CD4-positive, CD25-positive, alpha-beta regulatory T cell (primary cell): Measurements from ENCODE around the gene AATK. TPM values are rescaled to one million over a fixed set of nuclear protein-coding genes. Genes with fewer than 3 reads are reported as not detected.

Source experiments
- ATAC-seq, 2 donors: fragments of 150-1000 bp; cut with Tn5 transposase; one replicate each; pipeline ENCODE4 v1.10.0; 2021; ENCODE audit warnings: low read depth in 2 of 2, moderate number of reproducible peaks in 2 of 2, moderate library complexity in 1 of 2
- DNase-seq, 3 donors: peaks; one replicate each; pipeline versions ENCODE4 v3.0.0 to v3.0.0-alpha.2; 2012 to 2022; ENCODE audit warnings: mixed read lengths in 1 of 3
- H3K27ac ChIP-seq: one replicate; pipeline ENCODE4 v1.7.0; 2013; ENCODE audit warnings: mild to moderate bottlenecking, low read length; ENCODE audit not compliant: insufficient read depth, poor library complexity, severe bottlenecking
- H3K27me3 ChIP-seq: one replicate; pipeline ENCODE4 v1.7.0; 2013; ENCODE audit warnings: low read length; ENCODE audit not compliant: control insufficient read depth, insufficient read depth
- H3K36me3 ChIP-seq: one replicate; pipeline ENCODE4 v1.7.0; 2013; ENCODE audit warnings: mild to moderate bottlenecking, low read length, moderate library complexity; ENCODE audit not compliant: control insufficient read depth, insufficient read depth
- H3K4me1 ChIP-seq: 2 replicates; pipeline ENCODE4 v1.7.0; 2013; ENCODE audit warnings: mild to moderate bottlenecking, low read length; ENCODE audit not compliant: insufficient read depth, control insufficient read depth, poor library complexity, severe bottlenecking
- H3K4me3 ChIP-seq: one replicate; pipeline ENCODE4 v1.7.0; 2013; ENCODE audit warnings: low read depth, mild to moderate bottlenecking, low read length, moderate library complexity
- H3K9me3 ChIP-seq, 2 experiments: 1 replicate in 1 of 2; 2 replicates in 1 of 2; pipeline ENCODE4 v1.7.0; 2013; ENCODE audit warnings: low read length in 2 of 2, mild to moderate bottlenecking in 1 of 2, moderate library complexity in 1 of 2; ENCODE audit not compliant: control insufficient read depth in 2 of 2
- H3K27ac Mint-ChIP-seq, 3 donors: one replicate each; pipeline ENCODE4 v1.8.0; 2020 to 2022; ENCODE audit warnings: mild to moderate bottlenecking in 3 of 3, mixed read lengths in 3 of 3, moderate library complexity in 2 of 3
- H3K27me3 Mint-ChIP-seq: one replicate; pipeline ENCODE4 v1.8.0; 2022; ENCODE audit warnings: mild to moderate bottlenecking, mixed read lengths
- H3K36me3 Mint-ChIP-seq: one replicate; pipeline ENCODE4 v1.8.0; 2020; ENCODE audit warnings: mixed read lengths
- H3K4me1 Mint-ChIP-seq, 4 donors: one replicate each; pipeline ENCODE4 v1.8.0; 2020 to 2022; ENCODE audit warnings: mixed read lengths in 4 of 4, mild to moderate bottlenecking in 1 of 4
- H3K4me3 Mint-ChIP-seq, 4 donors: one replicate each; pipeline ENCODE4 v1.8.0; 2020 to 2022; ENCODE audit warnings: mild to moderate bottlenecking in 4 of 4, mixed read lengths in 4 of 4, moderate library complexity in 3 of 4
- H3K9me3 Mint-ChIP-seq, 7 donors: one replicate each; pipeline ENCODE4 v1.8.0; 2020 to 2022; ENCODE audit warnings: mixed read lengths in 7 of 7, mild to moderate bottlenecking in 3 of 7, moderate library complexity in 2 of 7
- polyA plus RNA-seq, 4 donors: library from polyadenylated mRNA; unstranded; fragments of 300-500 nt; fragmentation: Illumina TruSeq; gene quantifications; one replicate each; pipeline ENCODE4 v1.2.3, GENCODE V29; 2021
- total RNA-seq: library from RNA; stranded (reverse); gene quantifications from one replicate; pipeline ENCODE4 v1.2.3, GENCODE V29; 2022

AATK gene
- total and polyA plus RNA-seq, 5 donors from 2014 or later, result 0.03 to 0.26 (median 0.16) TPM; not detected in 2

GRCh38 chr17:81142301-81143199 is 23.5 kb downstream of the AATK start:
- no peak overlapping the region for H3K27ac ChIP-seq

GRCh38 chr17:81140695-81141094 is 25.3 kb downstream of the AATK start:
- Mint-ChIP-seq H3K4me1 (peaks cover 0 to 5% (median 0%) of the 10 kb centered on the region in 4 donors), H3K27ac (no peak overlapping the region), H3K4me3 (no peak overlapping the region), H3K9me3 (peaks cover 0 to 5% (median 0%) of the 10 kb centered on the region in 7 donors), H3K36me3 (no peaks in the 10 kb centered on the region), H3K27me3 (peaks cover 7% of the 10 kb centered on the region)
- H3K27ac ChIP-seq, result no peak overlapping the region
- H3K27me3 ChIP-seq, result no peaks in the 10 kb centered on the region
- no peak for DNase-seq
- H3K9me3 ChIP-seq, result no peaks in the 10 kb centered on the region
- no peaks in the 10 kb centered on the region for H3K36me3 ChIP-seq
- H3K4me3 ChIP-seq, result no peak overlapping the region
- ATAC-seq, result no peak
- no peaks in the 10 kb centered on the region for H3K4me1 ChIP-seq

More at GRCh38 chr17:81142301-81143199, 23.5 kb downstream of the AATK start:
- Histone ChIP-seq H3K4me1 (no peaks in the 10 kb centered on the region), H3K4me3 (no peak overlapping the region), H3K27me3 (no peaks in the 10 kb centered on the region), H3K9me3 (no peaks in the 10 kb centered on the region), H3K36me3 (no peaks in the 10 kb centered on the region)
- H3K27me3 Mint-ChIP-seq, result peaks cover 7% of the 10 kb centered on the region
- ATAC-seq (peak in 1 of 2 donors; percentile 70), DNase-seq (peak; percentile 35 to 60 (median 49))
- no peak overlapping the region for H3K27ac Mint-ChIP-seq
- peaks cover 0 to 5% (median 0%) of the 10 kb centered on the region in 7 donors for H3K9me3 Mint-ChIP-seq
- peak overlapping the region in 1 of 4 donors; percentile 51 for H3K4me3 Mint-ChIP-seq
- H3K4me1 Mint-ChIP-seq, result peaks cover 0 to 5% (median 0%) of the 10 kb centered on the region in 4 donors
- no peaks in the 10 kb centered on the region for H3K36me3 Mint-ChIP-seq

DNA sequence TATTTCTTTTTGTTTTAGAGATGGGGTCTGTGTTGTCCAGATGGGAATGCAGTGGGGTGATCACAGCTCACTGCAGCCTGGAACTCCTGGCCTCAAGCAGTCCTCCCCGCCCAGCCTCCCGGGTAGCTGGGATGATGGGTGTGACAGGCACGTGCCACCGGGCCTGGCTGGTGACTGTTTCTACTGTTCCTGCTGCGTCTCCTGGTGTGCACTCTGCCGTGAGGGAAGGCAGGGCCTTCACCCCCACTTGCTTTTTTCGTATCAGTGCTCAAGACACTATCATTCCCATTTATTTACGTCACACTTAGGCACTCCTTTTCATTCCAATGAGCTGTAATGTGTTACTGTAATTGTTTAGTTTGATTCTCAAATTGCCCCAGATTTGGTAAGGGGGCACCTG is 26.0 kb downstream of the AATK start:
- H3K27ac Mint-ChIP-seq, result no peak overlapping the region
- H3K27me3 ChIP-seq, result no peaks in the 10 kb centered on the region
- H3K4me3 ChIP-seq, result no peak overlapping the region
- H3K4me1 ChIP-seq, result no peaks in the 10 kb centered on the region
- DNase-seq (no peak), ATAC-seq (no peak)
- peaks cover 7% of the 10 kb centered on the region for H3K27me3 Mint-ChIP-seq
- H3K9me3 ChIP-seq, result no peaks in the 10 kb centered on the region
- H3K36me3 Mint-ChIP-seq, result no peaks in the 10 kb centered on the region
- H3K9me3 Mint-ChIP-seq, result peaks cover 0 to 5% (median 0%) of the 10 kb centered on the region in 7 donors
- H3K4me3 Mint-ChIP-seq, result no peak overlapping the region
- H3K4me1 Mint-ChIP-seq, result peaks cover 0 to 5% (median 0%) of the 10 kb centered on the region in 4 donors
- H3K36me3 ChIP-seq, result no peaks in the 10 kb centered on the region
- H3K27ac ChIP-seq, result no peak overlapping the region

GRCh38 chr17:81139428-81139827 is 26.6 kb downstream of the AATK start:
- no peaks in the 10 kb centered on the region for H3K36me3 Mint-ChIP-seq
- H3K27ac Mint-ChIP-seq, result no peak overlapping the region
- H3K4me3 Mint-ChIP-seq, result no peak overlapping the region
- Histone ChIP-seq H3K36me3 (no peaks in the 10 kb centered on the region), H3K4me1 (no peaks in the 10 kb centered on the region), H3K27ac (no peak overlapping the region), H3K27me3 (no peaks in the 10 kb centered on the region), H3K4me3 (no peak overlapping the region), H3K9me3 (no peaks in the 10 kb centered on the region)
- DNase-seq, result no peak
- H3K9me3 Mint-ChIP-seq, result peaks cover 0 to 5% (median 0%) of the 10 kb centered on the region in 7 donors
- peaks cover 0 to 5% (median 0%) of the 10 kb centered on the region in 4 donors for H3K4me1 Mint-ChIP-seq
- H3K27me3 Mint-ChIP-seq, result peaks cover 7% of the 10 kb centered on the region
- no peak for ATAC-seq

GRCh38 chr17:81138500-81138899 is 27.5 kb downstream of the AATK start:
- Histone ChIP-seq H3K9me3 (no peaks in the 10 kb centered on the region), H3K4me3 (no peak overlapping the region), H3K27me3 (no peaks in the 10 kb centered on the region), H3K4me1 (no peaks in the 10 kb centered on the region), H3K27ac (no peak overlapping the region), H3K36me3 (no peaks in the 10 kb centered on the region)
- peaks cover 0 to 5% (median 0%) of the 10 kb centered on the region in 7 donors for H3K9me3 Mint-ChIP-seq
- no peaks in the 10 kb centered on the region for H3K36me3 Mint-ChIP-seq
- peaks cover 7% of the 10 kb centered on the region for H3K27me3 Mint-ChIP-seq
- H3K4me3 Mint-ChIP-seq, result peak overlapping the region in 2 of 4 donors; percentile 33 to 43
- DNase-seq, result no peak
- ATAC-seq, result no peak
- peaks cover 0 to 5% (median 0%) of the 10 kb centered on the region in 4 donors for H3K4me1 Mint-ChIP-seq
- H3K27ac Mint-ChIP-seq, result no peak overlapping the region

DNA sequence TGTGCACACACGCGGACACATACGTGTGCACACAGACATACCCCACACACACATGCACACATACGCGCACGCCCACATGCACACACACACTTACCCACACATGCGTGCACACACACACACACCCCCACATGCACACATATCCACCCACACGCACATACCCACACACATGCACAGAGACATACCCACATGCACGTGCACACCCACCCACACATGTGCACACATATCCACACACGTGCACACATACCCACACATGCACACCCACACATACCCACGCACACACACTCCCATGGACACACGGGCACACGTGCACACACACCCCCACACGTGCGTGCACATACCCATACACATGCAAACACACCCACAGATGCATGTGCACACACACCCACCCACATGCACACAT is 27.9 kb downstream of the AATK start:
- Mint-ChIP-seq H3K36me3 (no peaks in the 10 kb centered on the region), H3K4me3 (peak overlapping the region in 1 of 4 donors; percentile 43), H3K9me3 (peaks cover 0 to 5% (median 0%) of the 10 kb centered on the region in 7 donors), H3K27me3 (peaks cover 7% of the 10 kb centered on the region), H3K27ac (no peak overlapping the region), H3K4me1 (peaks cover 0 to 5% (median 0%) of the 10 kb centered on the region in 4 donors)
- Histone ChIP-seq H3K36me3 (no peaks in the 10 kb centered on the region), H3K27ac (no peak overlapping the region), H3K4me3 (no peak overlapping the region), H3K9me3 (no peaks in the 10 kb centered on the region), H3K4me1 (no peaks in the 10 kb centered on the region), H3K27me3 (no peaks in the 10 kb centered on the region)
- DNase-seq (no peak), ATAC-seq (no peak)

DNA sequence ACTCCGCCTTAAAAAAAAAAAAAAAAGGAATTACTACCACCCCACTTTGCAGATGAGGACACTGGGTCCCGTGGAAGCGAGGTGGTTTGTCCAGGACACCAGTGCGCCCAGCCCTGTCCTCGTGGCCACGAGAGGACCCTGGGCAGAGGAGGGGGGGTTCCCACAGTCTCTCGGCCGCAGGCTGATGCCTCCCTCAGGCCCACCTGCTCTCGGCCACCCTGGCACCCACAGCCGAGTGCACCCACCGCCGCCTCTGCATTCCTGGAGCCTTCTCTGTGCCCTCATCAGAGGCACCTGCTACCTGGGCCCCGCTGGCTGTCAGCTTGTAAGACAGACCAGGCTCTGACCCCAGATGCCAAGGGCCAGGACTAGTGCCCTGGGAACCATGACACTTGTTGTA is 28.8 kb downstream of the AATK start:
- no peak for ATAC-seq
- Mint-ChIP-seq H3K27me3 (peaks cover 5% of the 10 kb centered on the region), H3K4me3 (no peak overlapping the region), H3K27ac (no peak overlapping the region), H3K4me1 (peaks cover 0 to 5% (median 0%) of the 10 kb centered on the region in 4 donors), H3K36me3 (no peaks in the 10 kb centered on the region), H3K9me3 (peaks cover 0 to 5% (median 0%) of the 10 kb centered on the region in 7 donors)
- no peak overlapping the region for H3K4me3 ChIP-seq
- no peak for DNase-seq
- H3K9me3 ChIP-seq, result no peaks in the 10 kb centered on the region
- H3K27me3 ChIP-seq, result no peaks in the 10 kb centered on the region
- no peaks in the 10 kb centered on the region for H3K4me1 ChIP-seq
- H3K27ac ChIP-seq, result no peak overlapping the region
- no peaks in the 10 kb centered on the region for H3K36me3 ChIP-seq
